Measurements from ENCODE around the gene CBLC. TPM values are rescaled to one million over a fixed set of nuclear protein-coding genes. Genes with fewer than 3 reads are reported as not detected.
"Not testable (repeated sequence)": the region's sequence is repeated elsewhere in the genome, so short reads cannot be mapped to it uniquely, and the experiment has no call there.

The CBLC gene
- total RNA-seq, 1 donor from 2014 or later, result not detected

GRCh38 chr19:44818466-44819031 is 40.9 kb downstream of the CBLC start:
- DNase-seq (ENCODE audit: low read depth in 2 of 2), result no peak

DNA sequence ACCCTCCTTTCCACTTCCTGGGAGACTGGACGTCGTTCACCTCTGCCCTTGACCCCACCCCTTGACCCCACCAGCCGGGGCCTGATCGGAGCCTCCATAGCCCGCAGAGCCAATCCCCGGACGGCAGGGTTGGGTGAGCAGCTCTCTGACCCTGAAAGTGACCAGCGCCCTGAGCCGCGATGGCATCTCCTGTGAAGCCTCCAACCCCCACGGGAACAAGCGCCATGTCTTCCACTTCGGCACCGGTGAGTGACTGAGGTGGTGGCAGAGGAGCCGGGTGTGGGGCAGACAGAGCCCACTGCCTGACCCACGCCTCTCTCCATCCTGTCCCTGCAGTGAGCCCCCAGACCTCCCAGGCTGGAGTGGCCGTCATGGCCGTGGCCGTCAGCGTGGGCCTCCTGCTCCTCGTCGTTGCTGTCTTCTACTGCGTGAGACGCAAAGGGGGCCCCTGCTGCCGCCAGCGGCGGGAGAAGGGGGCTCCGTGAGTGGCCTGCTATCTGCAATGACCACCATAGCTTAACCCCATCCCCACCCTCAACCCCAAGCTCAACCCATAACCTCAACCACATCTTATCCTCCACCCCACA is 41.6 kb downstream of the CBLC start:
- no peak for DNase-seq (ENCODE audit: low read depth in 2 of 2)

DNA sequence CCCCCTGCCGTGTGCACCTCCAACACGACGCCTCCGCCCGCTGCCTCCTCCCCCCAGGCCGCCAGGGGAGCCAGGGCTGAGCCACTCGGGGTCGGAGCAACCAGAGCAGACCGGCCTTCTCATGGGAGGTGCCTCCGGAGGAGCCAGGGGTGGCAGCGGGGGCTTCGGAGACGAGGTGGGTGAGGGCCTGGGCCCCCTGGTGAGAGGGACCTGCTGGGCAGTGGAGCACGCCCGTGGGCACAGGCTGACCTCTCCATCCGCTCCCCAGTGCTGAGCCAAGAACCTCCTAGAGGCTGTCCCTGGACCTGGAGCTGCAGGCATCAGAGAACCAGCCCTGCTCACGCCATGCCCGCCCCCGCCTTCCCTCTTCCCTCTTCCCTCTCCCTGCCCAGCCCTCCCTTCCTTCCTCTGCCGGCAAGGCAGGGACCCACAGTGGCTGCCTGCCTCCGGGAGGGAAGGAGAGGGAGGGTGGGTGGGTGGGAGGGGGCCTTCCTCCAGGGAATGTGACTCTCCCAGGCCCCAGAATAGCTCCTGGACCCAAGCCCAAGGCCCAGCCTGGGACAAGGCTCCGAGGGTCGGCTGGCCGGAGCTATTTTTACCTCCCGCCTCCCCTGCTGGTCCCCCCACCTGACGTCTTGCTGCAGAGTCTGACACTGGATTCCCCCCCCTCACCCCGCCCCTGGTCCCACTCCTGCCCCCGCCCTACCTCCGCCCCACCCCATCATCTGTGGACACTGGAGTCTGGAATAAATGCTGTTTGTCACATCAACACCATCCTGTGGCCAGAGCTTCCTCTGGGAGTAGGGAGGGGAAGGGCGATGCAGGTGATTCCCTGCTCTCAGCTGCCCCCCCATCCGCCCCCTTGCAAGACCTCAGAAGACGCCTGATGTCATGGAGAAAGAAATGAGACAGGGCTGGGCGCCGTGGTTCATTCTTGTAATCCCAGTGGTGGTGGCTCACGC is 43.2 kb downstream of the CBLC start:
- peak; percentile 35 to 39 for DNase-seq (ENCODE audit: low read depth in 2 of 2)

DNA sequence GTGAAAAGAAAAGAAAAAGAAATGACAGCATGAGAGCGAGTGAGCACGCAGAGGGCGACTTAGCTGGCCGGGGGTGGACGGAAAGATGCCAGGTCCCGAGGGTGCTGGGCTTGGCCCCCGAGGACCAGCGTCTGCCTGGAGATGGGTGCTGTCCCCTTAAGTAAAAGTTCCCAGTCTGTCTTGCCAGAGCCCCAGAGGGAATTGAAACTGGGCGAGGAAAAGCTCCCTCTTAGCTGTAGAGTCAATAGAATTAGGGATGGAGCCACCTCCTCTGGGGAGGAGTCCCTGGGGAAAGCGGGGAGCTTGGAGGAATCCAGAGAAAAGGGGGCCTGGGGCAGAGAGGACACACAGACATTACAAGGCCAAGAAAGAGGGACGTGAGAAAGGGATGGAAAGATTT is 44.5 kb downstream of the CBLC start:
- DNase-seq (ENCODE audit: low read depth in 2 of 2), result no peak

GRCh38 chr19:44822670-44823372 is 45.1 kb downstream of the CBLC start:
- no peak for DNase-seq (ENCODE audit: low read depth in 2 of 2)

- DNase-seq (ENCODE audit: low read depth in 2 of 2), result peak in 1 of 2 donors; percentile 16
Observed at GRCh38 chr19:44823373-44823698, 45.6 kb downstream of the CBLC start.

- DNase-seq (ENCODE audit: low read depth in 2 of 2), result peak in 1 of 2 donors; percentile 30
Observed at GRCh38 chr19:44824761-44825160, 47.1 kb downstream of the CBLC start.

GRCh38 chr19:44832875-44833274 is 55.2 kb downstream of the CBLC start:
- not testable (repeated sequence) for DNase-seq (ENCODE audit: low read depth in 2 of 2)

DNA sequence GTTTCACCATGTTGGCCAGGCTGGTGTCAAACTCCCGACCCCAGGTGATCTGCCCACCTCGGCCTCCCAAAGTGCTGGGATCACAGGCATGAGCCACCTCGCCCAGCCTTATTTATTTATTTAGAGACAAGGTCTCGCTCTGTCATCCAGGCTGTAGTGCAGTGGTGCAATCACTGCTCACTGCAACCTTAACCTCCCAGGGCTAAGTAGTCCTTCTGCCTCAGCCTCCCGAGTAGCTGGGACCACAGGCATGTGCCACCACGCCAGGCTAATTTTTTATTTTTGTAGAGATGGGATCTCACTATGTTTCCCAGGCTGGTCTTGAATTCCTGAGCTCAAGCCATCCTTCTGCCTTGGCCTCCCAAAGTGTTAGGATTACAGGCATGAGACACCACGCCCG is 56.7 kb downstream of the CBLC start:
- not testable (repeated sequence) for DNase-seq (ENCODE audit: low read depth in 2 of 2)

- DNase-seq (ENCODE audit: low read depth in 2 of 2), result no peak
Observed at GRCh38 chr19:44839276-44839675, 61.6 kb downstream of the CBLC start.

GRCh38 chr19:44840811-44841210 is 63.1 kb downstream of the CBLC start:
- DNase-seq (ENCODE audit: low read depth in 2 of 2), result no peak

DNA sequence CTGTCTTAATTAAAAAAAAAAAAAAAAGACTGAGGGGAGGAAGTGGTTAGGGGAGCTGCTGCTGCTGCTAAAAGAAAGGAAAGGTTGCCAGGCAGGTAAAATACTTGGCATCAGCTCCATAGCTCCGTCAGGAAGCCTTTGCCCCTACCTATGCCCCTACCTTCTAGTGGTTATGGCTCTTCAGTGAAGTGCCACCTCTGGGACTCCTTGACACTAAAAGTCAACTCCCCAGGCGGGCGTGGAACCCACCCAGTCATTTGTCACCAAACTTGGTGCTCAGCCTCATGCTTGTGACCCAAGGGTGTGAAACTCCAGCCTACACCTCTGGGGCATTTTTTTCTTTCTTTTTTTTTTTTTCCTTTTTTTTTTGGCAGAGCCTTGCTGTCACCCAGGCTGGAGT is 63.5 kb downstream of the CBLC start:
- no peak for DNase-seq (ENCODE audit: low read depth in 2 of 2)

DNA sequence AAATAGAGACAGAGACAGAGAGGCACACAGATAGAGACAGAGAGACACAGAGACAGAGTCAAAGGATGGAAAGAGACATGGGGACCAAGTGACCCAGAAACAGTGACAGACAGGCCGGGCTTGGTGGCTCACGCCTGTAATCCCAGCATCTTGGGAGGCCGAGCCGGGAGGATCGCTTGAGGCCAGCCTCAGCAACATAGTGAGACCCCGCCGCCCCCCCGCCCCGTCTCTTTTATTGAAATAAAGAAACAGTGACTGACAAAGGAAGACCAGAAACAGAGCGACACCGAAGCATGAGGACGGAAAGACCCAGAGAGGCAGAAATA is 67.6 kb downstream of the CBLC start:
- DNase-seq (ENCODE audit: low read depth in 2 of 2), result no peak

- DNase-seq (ENCODE audit: low read depth in 2 of 2), result peak; percentile 99
Observed at GRCh38 chr19:44845612-44846454, 68.1 kb downstream of the CBLC start, which contains the start of gene NECTIN2. Gene NECTIN2, plus strand, starts transcription at chr19:44846297. Its CDS starts 229 bp downstream, at chr19:44846526.

GRCh38 chr19:44846455-44847143 is 68.9 kb downstream of the CBLC start:
- peak in 1 of 2 donors; percentile 35 for DNase-seq (ENCODE audit: low read depth in 2 of 2)

GRCh38 chr19:44847144-44848035 is 69.7 kb downstream of the CBLC start:
- peak; percentile 53 to 74 for DNase-seq (ENCODE audit: low read depth in 2 of 2)

DNA sequence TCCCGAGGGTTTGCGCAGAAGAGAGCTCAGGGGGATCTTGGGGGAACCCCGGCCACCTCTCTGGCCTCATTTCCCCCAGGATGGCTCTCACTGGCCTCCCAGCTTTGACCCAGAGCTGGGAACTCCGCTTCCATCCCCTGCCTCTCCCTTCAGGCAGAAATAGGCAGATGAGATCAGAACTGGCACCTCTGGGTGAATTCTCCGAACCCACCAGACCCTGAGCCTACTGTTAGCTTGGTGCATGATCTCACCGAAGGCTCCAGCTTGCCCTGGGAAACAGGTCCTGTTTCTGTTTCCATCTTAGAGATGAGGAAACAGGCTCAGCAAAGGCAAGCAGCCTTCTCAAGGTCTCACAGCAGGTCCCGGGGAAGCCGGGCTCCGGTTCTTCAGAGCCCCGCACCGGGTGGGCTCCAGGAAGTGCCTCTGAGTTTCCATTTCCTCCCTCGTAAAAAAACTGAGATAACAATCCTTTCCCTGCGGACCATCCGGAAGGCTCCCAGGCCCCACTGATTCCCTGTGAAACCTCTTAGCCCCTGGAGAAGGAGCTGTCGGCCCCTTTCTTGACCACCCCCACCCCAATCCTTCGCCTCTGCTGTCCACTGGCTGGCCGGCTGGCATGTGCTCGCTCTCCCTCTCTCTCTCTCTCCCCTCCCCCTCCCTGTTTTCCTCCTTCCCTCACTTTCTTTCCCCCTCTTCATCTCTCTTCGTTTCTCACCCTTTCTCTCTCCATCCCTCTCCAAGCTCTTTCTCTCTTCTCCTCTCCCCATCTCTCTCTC is 70.5 kb downstream of the CBLC start:
- peak; percentile 70 to 80 for DNase-seq (ENCODE audit: low read depth in 2 of 2)

DNA sequence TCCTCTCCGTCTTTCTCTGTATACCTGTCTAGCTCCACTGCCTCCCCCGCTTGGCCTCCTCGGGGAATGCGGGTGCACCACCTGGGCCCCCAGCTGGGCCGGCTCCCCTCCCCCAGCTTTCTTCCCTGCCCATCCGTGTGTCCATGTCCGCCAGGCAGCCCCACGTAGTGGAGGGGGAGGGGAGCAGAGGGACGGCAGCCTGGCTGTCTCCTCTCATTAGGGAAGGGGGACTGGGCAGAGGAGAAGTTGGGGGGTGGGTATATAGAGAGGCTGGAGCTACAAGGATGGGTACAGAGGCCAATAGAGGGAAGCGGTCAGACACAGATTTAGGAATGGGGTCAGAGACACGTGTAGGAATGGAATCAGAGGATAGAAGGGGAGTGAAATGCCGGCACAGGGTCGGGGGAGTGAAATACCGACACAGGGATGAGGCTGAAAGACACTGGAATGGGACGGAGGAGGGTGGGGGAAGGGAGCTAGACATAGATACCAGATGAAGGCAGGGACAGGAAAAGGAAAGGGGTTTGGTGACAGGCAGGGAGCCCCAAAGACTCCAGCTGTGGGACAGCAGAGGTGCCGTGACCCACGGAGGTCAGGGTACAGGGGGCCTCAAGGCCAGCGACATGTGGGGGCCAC is 71.2 kb downstream of the CBLC start:
- DNase-seq (ENCODE audit: low read depth in 2 of 2), result peak in 1 of 2 donors; percentile 18

Measured in lung microvascular endothelial cell (primary cell).